Right forelimb (tissue), 1 donor: ENCODE measurements around the gene EZH1.
"Not testable (repeated sequence)": the region's sequence is repeated elsewhere in the genome, so short reads cannot be mapped to it uniquely, and the experiment has no call there.

Experiments
- DNase-seq: peaks from one replicate; pipeline ENCODE4 v3.0.0-alpha.2; 2018

Gene EZH1

GRCh38 chr17:42769964-42770363, 25.1 kb upstream of the EZH1 start:
- DNase-seq: not testable (repeated sequence)

- DNase-seq: not testable (repeated sequence)
Observed at GRCh38 chr17:42768006-42768405, 23.2 kb upstream of the EZH1 start.

- DNase-seq: no peak
Observed at GRCh38 chr17:42767512-42767911, 22.7 kb upstream of the EZH1 start.

- DNase-seq: no peak
Observed at GRCh38 chr17:42766124-42766523, 21.3 kb upstream of the EZH1 start.

GRCh38 chr17:42761638-42762037, 16.8 kb upstream of the EZH1 start:
- no peak for DNase-seq

GRCh38 chr17:42760652-42761581, 16.1 kb upstream of the EZH1 start, which contains the start of gene RAMP2:
RAMP2 (plus strand) TSS chr17:42761227; CDS start chr17:42761262, 35 bp downstream.
- DNase-seq: peak; percentile 78

- no peak for DNase-seq
Observed at GRCh38 chr17:42759982-42760651, 15.3 kb upstream of the EZH1 start.

- DNase-seq: no peak
Observed at GRCh38 chr17:42754782-42755181, 9.9 kb upstream of the EZH1 start.

- no peak for DNase-seq
Observed at GRCh38 chr17:42751628-42752027, 6.8 kb upstream of the EZH1 start.

DNA sequence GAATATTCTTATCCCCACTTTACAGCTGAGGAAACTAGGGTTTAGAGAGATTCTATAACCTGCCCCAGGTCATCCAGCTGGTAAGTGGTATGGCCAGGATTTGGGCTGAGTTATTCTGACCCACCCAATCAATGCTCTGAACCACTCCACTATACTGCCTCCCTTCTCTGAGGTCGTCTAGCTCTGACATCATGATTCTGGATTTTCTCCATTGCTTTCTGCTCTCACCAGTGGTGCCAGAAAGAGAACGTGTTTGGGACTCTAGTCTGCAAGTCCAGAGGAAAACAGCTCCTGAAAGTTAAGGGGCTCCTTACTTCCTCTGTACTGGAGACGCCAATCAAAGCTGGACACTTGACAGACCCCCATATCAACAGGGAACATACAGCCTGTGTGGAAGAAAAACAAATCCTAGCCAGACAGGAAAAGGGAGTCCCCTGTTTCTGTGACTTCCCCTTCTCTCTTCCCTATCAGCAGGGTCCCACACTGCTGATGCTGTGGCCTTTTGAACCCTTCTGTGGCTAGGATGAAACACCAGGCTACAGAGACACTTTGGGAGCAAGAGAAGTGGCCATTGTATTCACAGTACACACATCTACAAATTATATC, 6.0 kb upstream of the EZH1 start:
- no peak for DNase-seq

DNA sequence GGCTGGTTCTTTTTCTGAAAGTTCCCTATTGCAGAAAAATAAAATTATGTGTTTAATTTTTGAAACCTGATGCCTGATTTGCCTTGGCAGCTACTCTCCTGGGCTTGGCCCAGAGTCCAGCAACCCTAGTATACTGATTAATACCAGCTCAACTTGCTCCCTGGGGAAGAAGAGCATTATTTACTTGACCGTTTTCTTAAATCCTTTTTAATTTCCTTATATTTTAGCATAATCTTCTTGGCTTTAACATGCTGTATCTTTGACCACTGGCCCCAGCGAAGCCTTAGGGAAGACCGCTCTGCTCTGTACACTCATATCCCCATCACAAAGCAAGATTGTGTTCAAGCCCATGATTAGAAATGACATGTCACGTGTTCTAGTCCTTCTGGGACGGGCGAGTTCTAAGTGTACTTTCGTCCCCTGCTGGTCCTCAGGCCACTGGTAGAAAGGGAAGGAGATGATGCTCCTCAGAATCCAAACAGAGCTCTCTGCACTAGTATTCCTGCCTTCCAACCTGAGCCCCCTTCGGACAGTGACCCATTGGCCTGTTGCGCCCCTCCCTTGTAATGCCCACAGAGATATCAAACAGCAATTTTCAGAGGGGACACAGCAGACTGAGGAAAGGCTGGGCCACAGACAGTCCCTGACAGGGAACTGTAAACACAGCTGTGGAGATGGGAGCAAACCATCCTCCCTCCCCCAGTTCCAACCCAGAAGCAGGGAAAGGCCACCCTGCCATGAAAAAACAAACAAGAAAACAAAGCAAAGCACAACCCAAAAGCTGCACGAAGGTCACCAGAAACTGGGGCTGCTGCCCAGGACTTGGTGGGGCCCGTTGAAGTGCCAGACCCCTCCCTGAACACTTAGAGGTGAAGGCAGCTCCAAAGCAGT, 4.3 kb upstream of the EZH1 start:
- DNase-seq: no peak

GRCh38 chr17:42748202-42748907, 3.5 kb upstream of the EZH1 start:
- no peak for DNase-seq

DNA sequence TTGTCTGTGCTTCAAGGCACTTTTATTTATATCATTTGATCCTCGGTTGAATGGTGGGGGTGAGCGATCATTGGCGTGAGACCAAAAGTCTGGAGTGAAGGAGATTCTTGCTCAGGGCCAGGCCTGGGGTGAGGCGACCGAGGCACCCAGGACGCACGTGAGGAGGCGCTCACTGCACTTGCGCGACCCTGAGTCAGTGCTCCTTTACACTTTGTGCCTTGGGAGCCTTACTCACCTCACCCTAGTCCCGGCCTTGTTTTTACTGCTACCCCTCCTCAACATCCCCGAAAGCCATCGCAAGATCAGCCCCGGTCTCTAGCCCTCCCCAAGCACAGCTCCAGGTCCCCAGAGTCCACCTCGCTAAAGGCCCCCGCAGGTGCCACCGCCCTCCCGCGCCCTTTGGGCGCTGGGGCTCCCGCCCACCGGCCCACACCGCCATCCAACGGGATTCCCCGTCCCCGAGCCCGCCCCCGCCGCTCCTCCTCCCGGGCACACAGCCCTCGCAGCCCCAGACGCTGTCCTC, 496 bp downstream of the EZH1 start:
- DNase-seq: no peak

DNA sequence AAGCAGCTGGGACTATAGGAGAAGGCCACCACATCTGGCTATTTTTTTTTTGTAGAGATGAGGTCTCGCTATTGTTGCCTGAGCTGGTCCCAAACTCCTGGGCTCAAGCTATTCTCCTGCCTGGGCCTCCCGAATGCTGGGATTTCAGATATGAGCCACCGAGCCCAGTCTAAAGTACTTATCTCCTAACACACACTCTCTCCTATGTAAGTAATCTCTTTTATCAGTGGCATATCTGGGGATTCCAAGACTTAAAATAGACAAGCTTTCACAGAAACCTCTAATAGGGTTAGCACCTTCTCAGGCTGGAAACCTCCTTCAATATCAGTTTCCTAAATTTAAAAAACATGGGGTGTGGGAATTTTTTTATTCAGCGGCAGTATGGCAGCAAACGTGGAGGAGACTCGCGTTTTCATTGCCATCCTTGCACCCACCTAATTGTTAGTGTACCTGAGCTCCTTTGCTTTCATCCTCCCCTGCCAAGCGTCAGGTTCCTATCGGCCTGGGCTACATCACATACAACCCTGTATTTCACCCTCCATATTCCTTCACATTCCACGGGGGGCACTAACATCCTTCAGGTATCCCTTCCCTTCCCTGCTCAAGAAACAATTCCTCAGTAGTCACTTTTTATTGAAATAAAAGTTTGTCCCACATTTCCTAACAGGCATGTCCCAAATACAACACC, 1.1 kb downstream of the EZH1 start:
- no peak for DNase-seq

- not testable (repeated sequence) for DNase-seq
Observed at GRCh38 chr17:42742916-42743315, 1.9 kb downstream of the EZH1 start.

GRCh38 chr17:42740699-42741098, 4.1 kb downstream of the EZH1 start:
- no peak for DNase-seq

- DNase-seq: no peak
Observed at GRCh38 chr17:42725143-42725542, 19.7 kb downstream of the EZH1 start.

DNA sequence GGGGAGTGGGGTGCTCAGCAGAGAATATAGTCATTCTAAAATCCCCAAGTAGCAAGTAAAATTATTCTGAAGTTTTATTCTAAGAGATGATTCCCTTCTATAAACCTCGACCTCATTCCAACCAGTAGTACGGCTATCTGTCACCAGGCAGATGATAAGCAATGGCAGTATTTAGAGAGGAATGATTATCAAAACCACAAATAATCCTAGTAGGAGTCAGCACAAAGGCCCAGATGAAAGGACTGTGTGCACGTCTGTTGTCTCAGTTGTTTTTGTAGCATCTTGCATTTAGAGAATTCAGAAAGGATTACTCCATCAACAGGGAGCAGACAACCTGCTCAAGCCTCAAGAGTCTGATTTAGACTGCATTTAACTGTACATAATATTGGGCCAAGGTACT, 21.2 kb downstream of the EZH1 start:
- DNase-seq: no peak

DNA sequence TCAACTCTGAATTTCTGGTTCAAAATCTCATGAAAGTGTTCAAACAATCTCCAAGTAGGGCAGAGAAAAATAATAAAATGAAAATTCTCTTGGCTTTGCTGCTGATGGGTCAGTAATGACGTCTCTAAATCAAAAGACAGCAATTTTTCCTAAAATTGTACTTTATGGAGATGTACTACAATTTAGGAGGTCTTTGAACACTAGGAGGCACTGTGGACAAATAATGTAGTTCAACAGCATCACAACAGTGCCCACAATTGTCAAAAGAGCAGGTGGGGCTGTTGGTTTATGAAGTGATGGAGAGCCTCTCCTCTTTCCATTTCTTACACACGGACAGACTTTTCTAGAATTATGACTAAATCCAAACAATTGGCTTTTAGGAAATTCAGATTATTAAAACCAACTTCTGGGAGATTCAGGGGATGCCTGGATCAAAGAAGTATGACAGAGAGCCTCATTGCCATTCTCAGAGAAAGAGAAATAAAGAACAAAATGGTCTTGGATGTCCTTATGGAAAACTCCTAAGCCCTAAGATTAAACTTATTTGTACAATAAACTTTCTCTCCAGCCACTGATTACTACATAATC, 23.8 kb downstream of the EZH1 start:
- DNase-seq: no peak

DNA sequence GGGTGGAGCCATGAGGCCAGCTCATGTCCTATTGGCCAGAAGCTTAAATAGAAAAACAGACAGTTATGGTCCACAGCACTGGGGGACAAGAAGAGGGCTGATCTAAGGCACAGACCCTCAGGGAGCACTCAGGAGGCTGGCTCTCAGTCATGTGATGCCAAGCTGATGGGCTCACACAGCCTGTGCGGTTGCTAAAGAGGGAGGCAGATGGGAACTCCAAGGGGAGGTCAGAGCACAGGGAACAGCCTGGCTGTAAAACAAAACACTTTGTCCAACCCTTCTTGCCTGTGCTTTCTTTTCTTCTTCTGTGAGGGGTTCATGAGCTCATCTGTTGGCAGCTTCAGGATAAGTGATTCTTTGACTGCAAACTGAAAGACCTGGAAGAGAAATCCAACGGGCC, 35.3 kb downstream of the EZH1 start:
- no peak for DNase-seq

- no peak for DNase-seq
Observed at GRCh38 chr17:42708588-42708987, 36.3 kb downstream of the EZH1 start.
